ENCODE results near the gene TNFRSF25.

- TF ChIP-seq POLR2A (IDR thresholded peaks at IDR 0.05; ENCODE audit: low read depth, low read length), result no peak
- TF ChIP-seq POLR2AphosphoS5 (IDR thresholded peaks at IDR 0.05; ENCODE audit: insufficient read depth, low read depth, low read length), result no peak
- no peak for TF ChIP-seq CTCF (IDR thresholded peaks at IDR 0.05; ENCODE audit: extremely low read depth in 1 of 2, insufficient read depth in 1 of 2, low read depth in 1 of 2, low read length in 2 of 2)
- no peak for TF ChIP-seq MYC (IDR thresholded peaks at IDR 0.05; ENCODE audit: low read depth, low read length)
- no peak for TF ChIP-seq EZH2 (IDR thresholded peaks at IDR 0.05; ENCODE audit: borderline replicate concordance, low read depth, low read length, severe bottlenecking)
- no peak for TF ChIP-seq FOS (IDR thresholded peaks at IDR 0.05; ENCODE audit: borderline replicate concordance, insufficient read depth, low read length)
- TF ChIP-seq JUN (IDR thresholded peaks at IDR 0.05; ENCODE audit: borderline replicate concordance, insufficient read depth, insufficient read length, low read depth), result no peak
Observed at GRCh38 chr1:6511056-6511455, 45.1 kb upstream of the TNFRSF25 start.
